GM12872 (cell line): ENCODE data around the gene EHD2.

ENCODE experiments used
- CTCF ChIP-seq: IDR thresholded peaks from 3 replicates; pipeline ENCODE4 v1.5.1; 2011; ENCODE audit warnings: low read depth, mild to moderate bottlenecking, low read length, moderate library complexity; ENCODE audit not compliant: insufficient read depth

EHD2 gene

GRCh38 chr19:47752440-47753211, 39.4 kb downstream of the EHD2 start:
- no peak for TF ChIP-seq CTCF

- TF ChIP-seq CTCF = no peak
These were observed 41.2 kb downstream of the EHD2 start for GRCh38 chr19:47754206-47755064.

- no peak for TF ChIP-seq CTCF
These were observed 42.0 kb downstream of the EHD2 start for GRCh38 chr19:47755065-47755761.

GRCh38 chr19:47755762-47756626, 42.8 kb downstream of the EHD2 start:
- TF ChIP-seq CTCF = no peak

GRCh38 chr19:47756627-47756929, 43.4 kb downstream of the EHD2 start:
- no peak for TF ChIP-seq CTCF

- TF ChIP-seq CTCF = no peak
These were observed 43.9 kb downstream of the EHD2 start for GRCh38 chr19:47756953-47757608.
